H9 (cell line): ENCODE measurements around the gene EVI5L. TPM values are rescaled to one million over a fixed set of nuclear protein-coding genes. Genes with fewer than 3 reads are reported as not detected.
A peak's percentile ranks its signal among the peaks of the same experiment; 100 is the strongest.

Experiments
- DNase-seq: peaks from one replicate; pipeline ENCODE4 v3.0.0-alpha.2; 2017
- H2AFZ ChIP-seq: one replicate; pipeline ENCODE4 v1.6.1; 2013; ENCODE audit warnings: mild to moderate bottlenecking, low read length, control low read depth, moderate library complexity
- H2AK5ac ChIP-seq: 2 replicates; pipeline ENCODE4 v1.6.1; 2013; ENCODE audit warnings: low read length, control low read depth, mixed read lengths; ENCODE audit not compliant: insufficient read length
- H2BK120ac ChIP-seq: one replicate; pipeline ENCODE4 v1.6.1; 2013; ENCODE audit warnings: low read depth, mild to moderate bottlenecking, low read length, control low read depth, inconsistent platforms; ENCODE audit not compliant: poor library complexity, severe bottlenecking
- H2BK12ac ChIP-seq: 2 replicates; pipeline ENCODE4 v1.6.1; 2013; ENCODE audit warnings: low read length, control low read depth, mixed read lengths, low read depth; ENCODE audit not compliant: insufficient read length
- H2BK15ac ChIP-seq: 2 replicates; pipeline ENCODE4 v1.6.1; 2013; ENCODE audit warnings: low read depth, low read length, control low read depth
- H2BK20ac ChIP-seq: one replicate; pipeline ENCODE4 v1.6.1; 2013; ENCODE audit warnings: low read depth, mild to moderate bottlenecking, low read length, control low read depth, inconsistent platforms; ENCODE audit not compliant: poor library complexity, severe bottlenecking
- H2BK5ac ChIP-seq: 2 replicates; pipeline ENCODE4 v1.6.1; 2013; ENCODE audit warnings: low read length, control low read depth, mixed read lengths; ENCODE audit not compliant: insufficient read length
- H3K14ac ChIP-seq: 2 replicates; pipeline ENCODE4 v1.6.1; 2013; ENCODE audit warnings: low read length, control low read depth; ENCODE audit not compliant: insufficient read depth
- H3K18ac ChIP-seq: 2 replicates; pipeline ENCODE4 v1.6.1; 2013; ENCODE audit warnings: low read depth, mild to moderate bottlenecking, mixed read lengths, low read length, control low read depth; ENCODE audit not compliant: insufficient read length
- H3K23ac ChIP-seq: 2 replicates; pipeline ENCODE4 v1.6.1; 2013; ENCODE audit warnings: low read length, control low read depth, mixed read lengths, low read depth; ENCODE audit not compliant: insufficient read length
- H3K23me2 ChIP-seq: 2 replicates; pipeline ENCODE4 v1.6.1; 2013; ENCODE audit warnings: low read depth, mild to moderate bottlenecking, mixed read lengths, low read length, control low read depth; ENCODE audit not compliant: insufficient read length, poor library complexity, severe bottlenecking
- H3K27ac ChIP-seq: 2 replicates; pipeline ENCODE4 v1.5.1; 2013; ENCODE audit warnings: low read length, control low read depth, mixed read lengths, low read depth; ENCODE audit not compliant: insufficient read length
- H3K27me3 ChIP-seq: 2 replicates; pipeline ENCODE4 v1.6.1; 2013; ENCODE audit warnings: low read length, control low read depth, inconsistent platforms; ENCODE audit not compliant: insufficient read depth
- H3K4ac ChIP-seq: 2 replicates; pipeline ENCODE4 v1.6.1; 2013; ENCODE audit warnings: low read depth, mild to moderate bottlenecking, control low read depth, inconsistent platforms, low read length, moderate library complexity
- H3K4me1 ChIP-seq: 2 replicates; pipeline ENCODE4 v1.6.1; 2013; ENCODE audit warnings: low read length, control low read depth, inconsistent platforms; ENCODE audit not compliant: insufficient read depth
- H3K4me2 ChIP-seq: 2 replicates; pipeline ENCODE4 v1.6.1; 2013; ENCODE audit warnings: low read length, control low read depth, mixed read lengths; ENCODE audit not compliant: insufficient read length, insufficient read depth
- H3K56ac ChIP-seq: 2 replicates; pipeline ENCODE4 v1.6.1; 2013; ENCODE audit warnings: low read depth, mild to moderate bottlenecking, mixed read lengths, low read length, control low read depth; ENCODE audit not compliant: insufficient read length
- H3K79me1 ChIP-seq: 2 replicates; pipeline ENCODE4 v1.6.1; 2013; ENCODE audit warnings: low read depth, mild to moderate bottlenecking, moderate library complexity, low read length, control low read depth, inconsistent platforms; ENCODE audit not compliant: insufficient read depth, poor library complexity, severe bottlenecking
- H3K79me2 ChIP-seq: 2 replicates; pipeline ENCODE4 v1.6.1; 2013; ENCODE audit warnings: low read length, control low read depth, inconsistent platforms; ENCODE audit not compliant: insufficient read depth
- H3K9ac ChIP-seq: 2 replicates; pipeline ENCODE4 v1.6.1; 2013; ENCODE audit warnings: low read length, control low read depth, mixed read lengths; ENCODE audit not compliant: insufficient read length; ENCODE audit errors: extremely low read depth
- H3K9me3 ChIP-seq: one replicate; pipeline ENCODE4 v1.6.1; 2013; ENCODE audit warnings: low read depth, low read length, inconsistent platforms; ENCODE audit not compliant: control insufficient read depth
- H3T11ph ChIP-seq: one replicate; pipeline ENCODE4 v1.6.1; 2013; ENCODE audit warnings: mild to moderate bottlenecking, low read length, control low read depth, inconsistent platforms
- H4K20me1 ChIP-seq: one replicate; pipeline ENCODE4 v1.6.1; 2013; ENCODE audit not compliant: control insufficient read depth, insufficient read length, insufficient read depth
- H4K5ac ChIP-seq: 2 replicates; pipeline ENCODE4 v1.6.1; 2013; ENCODE audit warnings: low read depth, mild to moderate bottlenecking, mixed read lengths, low read length, control low read depth; ENCODE audit not compliant: insufficient read length
- H4K8ac ChIP-seq: replicated peaks from 2 replicates; pipeline ENCODE4 v1.6.1; 2013; ENCODE audit warnings: low read length, control low read depth, mixed read lengths, low read depth; ENCODE audit not compliant: insufficient read length
- H4K91ac ChIP-seq: 2 replicates; pipeline ENCODE4 v1.6.1; 2013; ENCODE audit warnings: low read depth, mild to moderate bottlenecking, moderate library complexity, mixed read lengths, low read length, control low read depth; ENCODE audit not compliant: insufficient read length
- H3K27ac Mint-ChIP-seq, 3 experiments: 2 replicates in 2 of 3; 3 replicates in 1 of 3; pipeline ENCODE4 v1.8.0; 2020 to 2021; ENCODE audit warnings: mixed read lengths in 3 of 3, mild to moderate bottlenecking in 1 of 3, moderate library complexity in 1 of 3
- H3K27me3 Mint-ChIP-seq: 2 replicates; pipeline ENCODE4 v1.8.0; 2021; ENCODE audit warnings: low read depth, mild to moderate bottlenecking, moderate library complexity, mixed read lengths
- H3K36me3 Mint-ChIP-seq, 3 experiments: 2 replicates in 2 of 3; 3 replicates in 1 of 3; pipeline ENCODE4 v1.8.0; 2020 to 2021; ENCODE audit warnings: low read depth in 3 of 3, mixed read lengths in 3 of 3; ENCODE audit not compliant: insufficient read depth in 1 of 3
- H3K4me1 Mint-ChIP-seq, 2 experiments: 2 replicates each; pipeline ENCODE4 v1.8.0; 2020; ENCODE audit warnings: mixed read lengths in 2 of 2
- H3K4me3 Mint-ChIP-seq, 2 experiments: 2 replicates in 1 of 2; 3 replicates in 1 of 2; pipeline ENCODE4 v1.8.0; 2020 to 2021; ENCODE audit warnings: mild to moderate bottlenecking in 2 of 2, mixed read lengths in 2 of 2, moderate library complexity in 1 of 2
- H3K9me3 Mint-ChIP-seq, 2 experiments: 2 replicates in 1 of 2; 3 replicates in 1 of 2; pipeline ENCODE4 v1.8.0; 2020; ENCODE audit warnings: mild to moderate bottlenecking in 2 of 2, mixed read lengths in 2 of 2, moderate library complexity in 1 of 2
- WGBS: extraction: QIAGEN DNeasy Blood & Tissue Kit; methylation state at CpG from one replicate; pipeline ENCODE4 v1.1.7; 2013; ENCODE audit warnings: missing lambda C conversion rate, low lambda C conversion rate, mixed read lengths; ENCODE audit not compliant: insufficient read length; ENCODE audit errors: extremely low coverage; 5-methylcytosine and 5-hydroxymethylcytosine counted together
- total RNA-seq: library from RNA; stranded (reverse); gene quantifications from 2 replicates; pipeline ENCODE4 v1.2.1, GENCODE V29; 2021
- TF ChIP-seq, protein P1 (sequence below): fragments of 200-600 bp; sonication (generic); conservative IDR thresholded peaks from 3 replicates; pipeline ENCODE4 v1.8.0; 2021; ENCODE audit warnings: antibody characterized with exemption, mild to moderate bottlenecking

The EVI5L gene
- total RNA-seq, 1 experiment from 2014 or later = 7.1 TPM

GRCh38 chr19:7788178-7788932, 41.7 kb upstream of the EVI5L start:
- Histone ChIP-seq H3K27me3 (peaks cover 14% of the 10 kb centered on the region; the same call in 1 of the 2 replicates), H3K4me2 (peak overlapping the region; percentile 72), H4K91ac (no peak overlapping the region), H3K23me2 (peaks cover 19% of the 10 kb centered on the region), H2BK5ac (no peak overlapping the region), H2BK120ac (no peak overlapping the region), H2BK12ac (no peak overlapping the region), H3K23ac (no peak overlapping the region), H3K4ac (no peak overlapping the region), H2AFZ (no peak overlapping the region), H2BK15ac (no peak overlapping the region), H4K8ac (no peak overlapping the region), H4K20me1 (no peaks in the 10 kb centered on the region), H3K18ac (no peak overlapping the region), H4K5ac (no peak overlapping the region), H3T11ph (no peak overlapping the region), H2AK5ac (no peak overlapping the region), H3K4me1 (no peaks in the 10 kb centered on the region; the same call in 1 of the 2 replicates), H3K79me2 (no peaks in the 10 kb centered on the region), H3K14ac (no peak overlapping the region), H3K56ac (no peak overlapping the region), H2BK20ac (no peak overlapping the region), H3K79me1 (no peaks in the 10 kb centered on the region), H3K9ac (no peak overlapping the region), H3K27ac (no peak overlapping the region), H3K9me3 (no peaks in the 10 kb centered on the region)
- no CpG with 5 or more reads among the region's 67 CpGs for WGBS
- TF ChIP-seq, protein P1, sequence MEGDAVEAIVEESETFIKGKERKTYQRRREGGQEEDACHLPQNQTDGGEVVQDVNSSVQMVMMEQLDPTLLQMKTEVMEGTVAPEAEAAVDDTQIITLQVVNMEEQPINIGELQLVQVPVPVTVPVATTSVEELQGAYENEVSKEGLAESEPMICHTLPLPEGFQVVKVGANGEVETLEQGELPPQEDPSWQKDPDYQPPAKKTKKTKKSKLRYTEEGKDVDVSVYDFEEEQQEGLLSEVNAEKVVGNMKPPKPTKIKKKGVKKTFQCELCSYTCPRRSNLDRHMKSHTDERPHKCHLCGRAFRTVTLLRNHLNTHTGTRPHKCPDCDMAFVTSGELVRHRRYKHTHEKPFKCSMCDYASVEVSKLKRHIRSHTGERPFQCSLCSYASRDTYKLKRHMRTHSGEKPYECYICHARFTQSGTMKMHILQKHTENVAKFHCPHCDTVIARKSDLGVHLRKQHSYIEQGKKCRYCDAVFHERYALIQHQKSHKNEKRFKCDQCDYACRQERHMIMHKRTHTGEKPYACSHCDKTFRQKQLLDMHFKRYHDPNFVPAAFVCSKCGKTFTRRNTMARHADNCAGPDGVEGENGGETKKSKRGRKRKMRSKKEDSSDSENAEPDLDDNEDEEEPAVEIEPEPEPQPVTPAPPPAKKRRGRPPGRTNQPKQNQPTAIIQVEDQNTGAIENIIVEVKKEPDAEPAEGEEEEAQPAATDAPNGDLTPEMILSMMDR = no peak
- H3K27me3 Mint-ChIP-seq = peaks cover 89% of the 10 kb centered on the region
- peak overlapping the region; percentile 57 to 83 for H3K4me3 Mint-ChIP-seq
- H3K4me1 Mint-ChIP-seq = peaks cover 15 to 27% of the 10 kb centered on the region in 2 experiments
- no peaks in the 10 kb centered on the region; a peak in 1 of 7 replicates for H3K36me3 Mint-ChIP-seq
- DNase-seq = peak; percentile 52
- H3K9me3 Mint-ChIP-seq = peaks cover 4 to 6% of the 10 kb centered on the region in 2 experiments; a peak in 3 of 5 replicates
- H3K27ac Mint-ChIP-seq = no peak overlapping the region
